Activated T-helper 2 cell treated with anti-CD3 and anti-CD28 coated beads, Interferon-gamma antibody, Interleukin-2, Interleukin-4, amounts not matched to agents 10 μg/mL and 5 μg/mL and 100 μg/mL, durations not matched to agents 14 hours and 24 hours and 36 hours (primary cell): ENCODE data around the gene ZIC4. TPM values are rescaled to one million over a fixed set of nuclear protein-coding genes. Genes with fewer than 3 reads are reported as not detected.

Experiments
- DNase-seq: peaks from one replicate; pipeline ENCODE4 v3.0.0; 2021; ENCODE audit warnings: low spot score
- H3K27ac Mint-ChIP-seq: one replicate; pipeline ENCODE4 v1.8.0; 2021; ENCODE audit warnings: mixed read lengths
- H3K27me3 Mint-ChIP-seq: one replicate; pipeline ENCODE4 v1.8.0; 2021; ENCODE audit warnings: low read depth, mixed read lengths
- H3K36me3 Mint-ChIP-seq: one replicate; pipeline ENCODE4 v1.8.0; 2021; ENCODE audit warnings: low read depth, mixed read lengths
- H3K4me1 Mint-ChIP-seq: one replicate; pipeline ENCODE4 v1.8.0; 2021; ENCODE audit warnings: low read depth, mixed read lengths
- H3K4me3 Mint-ChIP-seq: one replicate; pipeline ENCODE4 v1.8.0; 2021; ENCODE audit warnings: low read depth, mild to moderate bottlenecking, moderate library complexity, mixed read lengths
- H3K9me3 Mint-ChIP-seq: one replicate; pipeline ENCODE4 v1.8.0; 2021; ENCODE audit warnings: mixed read lengths
- intact Hi-C: fragments of 100-400 bp; cut with micrococcal nuclease; formaldehyde crosslinking; loops from one replicate; pipeline ENCODE4 v1.15.1; 2023
- total RNA-seq: library from RNA; stranded (reverse); gene quantifications from 2 replicates; pipeline ENCODE4 v1.2.3, GENCODE V29; 2022

ZIC4 gene
- total RNA-seq, 1 donor from 2014 or later: not detected

DNA sequence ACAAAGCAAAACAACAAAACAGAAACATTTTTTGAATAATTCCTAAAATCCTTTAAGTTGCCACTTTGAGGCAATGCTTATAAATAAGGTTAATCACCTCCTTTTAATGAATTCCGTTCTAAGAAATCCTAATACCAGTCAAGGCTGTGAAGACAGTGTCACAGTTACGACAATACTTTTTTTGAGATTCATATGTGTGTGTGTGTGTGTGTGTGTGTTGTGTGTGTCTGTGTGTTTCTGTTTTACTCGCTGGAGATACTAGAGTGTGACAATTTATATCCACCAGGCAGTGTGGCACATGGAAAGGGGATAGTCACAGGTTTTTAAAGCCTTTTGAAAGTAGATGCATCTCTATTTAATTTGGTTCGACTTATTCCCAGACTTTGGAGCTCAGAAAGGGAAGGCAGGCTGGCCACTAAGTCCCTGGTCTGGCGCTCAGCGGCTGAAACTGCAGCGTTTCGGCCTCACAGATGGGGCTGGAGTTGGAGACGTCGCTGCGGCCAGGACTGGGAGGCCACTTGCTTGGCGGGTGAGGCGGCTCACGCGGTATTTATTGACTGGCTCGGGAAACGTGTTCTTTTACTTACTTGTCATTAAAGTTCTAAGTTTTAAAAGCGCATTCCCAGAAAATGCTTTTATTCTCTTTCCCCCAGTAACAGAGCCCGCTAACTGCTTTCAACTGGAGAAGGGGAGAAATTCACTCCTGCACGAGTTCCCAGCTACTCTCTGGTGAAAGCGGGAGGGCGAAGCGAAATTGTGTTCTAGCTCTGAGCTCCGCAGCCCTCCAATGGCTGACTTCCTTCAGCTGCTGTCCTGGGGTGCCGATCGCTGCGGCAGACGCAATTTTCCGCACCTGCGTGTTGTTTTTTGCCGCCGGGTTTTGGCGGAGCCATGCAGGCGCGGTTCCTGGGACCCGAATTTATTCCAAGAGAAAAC is 16.5 kb upstream of the ZIC4 start:
- Mint-ChIP-seq H3K4me3 (no peak overlapping the region), H3K27me3 (peaks cover 68% of the 10 kb centered on the region), H3K9me3 (no peaks in the 10 kb centered on the region), H3K27ac (no peak overlapping the region), H3K36me3 (peaks cover 3% of the 10 kb centered on the region), H3K4me1 (no peaks in the 10 kb centered on the region)
- intact Hi-C loops: loop anchor here (1.0 to 2.0 kb wide), 2 partner anchors 10 to 14 kb away; partner anchors contain the start of gene ZIC1
- no peak for DNase-seq

DNA sequence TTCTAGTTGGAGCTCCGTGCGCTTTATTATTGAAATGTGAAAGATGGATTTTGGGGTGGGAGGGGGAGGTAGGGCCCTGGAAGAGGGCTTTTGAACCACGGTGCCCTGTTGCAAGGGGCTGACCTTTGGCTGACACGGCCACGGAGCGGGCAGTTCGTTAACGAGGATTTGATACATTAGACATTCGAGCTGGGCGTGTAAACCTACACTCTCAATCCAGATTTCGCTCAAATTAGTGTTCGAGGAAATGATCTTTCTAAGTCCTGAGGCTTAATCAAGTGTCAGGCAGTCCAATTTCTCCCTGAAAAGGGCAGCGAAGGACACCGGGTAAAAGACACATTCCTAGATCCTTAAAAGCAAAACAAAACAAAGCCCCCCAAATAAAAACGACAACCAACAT is 15.9 kb upstream of the ZIC4 start:
- DNase-seq: no peak
- H3K4me3 Mint-ChIP-seq: no peak overlapping the region
- H3K9me3 Mint-ChIP-seq: no peaks in the 10 kb centered on the region
- peaks cover 3% of the 10 kb centered on the region for H3K36me3 Mint-ChIP-seq
- peaks cover 71% of the 10 kb centered on the region for H3K27me3 Mint-ChIP-seq
- no peaks in the 10 kb centered on the region for H3K4me1 Mint-ChIP-seq
- no peak overlapping the region for H3K27ac Mint-ChIP-seq
- intact Hi-C loops: loop anchor here (2.0 kb wide), 1 partner anchor 13 kb away; the partner anchor contains the start of gene ZIC1

DNA sequence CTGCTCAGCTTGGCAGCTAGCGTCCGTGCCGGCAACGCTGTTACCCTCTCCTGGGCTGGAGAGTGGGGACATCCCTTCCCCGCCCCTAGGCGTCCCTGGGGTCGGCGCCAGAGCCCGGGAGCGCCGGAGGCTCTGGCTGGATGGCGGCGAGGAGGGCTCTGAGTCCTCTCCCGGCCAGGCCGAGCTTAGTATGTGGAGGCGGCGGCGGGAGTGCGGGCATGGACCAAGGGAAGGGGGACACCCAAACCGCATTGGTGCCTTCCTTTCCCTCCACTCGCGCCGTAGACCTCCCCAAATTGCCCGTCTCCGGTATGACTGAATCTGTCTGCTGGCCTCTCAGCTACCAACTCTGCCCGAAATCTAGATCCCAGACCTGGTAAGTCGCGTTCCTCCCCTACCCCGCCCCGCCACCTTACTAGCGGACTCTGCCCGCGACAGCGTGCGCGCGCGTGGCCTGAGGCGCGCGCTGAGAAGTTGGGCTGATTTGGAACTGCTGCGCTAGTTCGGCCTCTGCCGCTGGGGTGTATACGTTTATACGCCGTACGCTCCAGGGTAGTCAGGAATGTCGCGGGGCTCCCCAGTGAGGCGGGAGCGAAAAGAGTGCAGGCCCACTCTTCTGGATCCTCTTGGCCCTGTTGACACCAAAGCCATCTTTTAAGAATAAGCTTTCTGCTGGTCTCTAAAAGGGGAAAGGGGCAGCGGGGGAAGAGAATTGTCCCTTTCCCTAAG is 15.0 kb upstream of the ZIC4 start:
- no peaks in the 10 kb centered on the region for H3K4me1 Mint-ChIP-seq
- no peaks in the 10 kb centered on the region for H3K9me3 Mint-ChIP-seq
- DNase-seq: no peak
- intact Hi-C loops: loop anchor here (2.0 kb wide), 1 partner anchor 65 kb away; no protein-coding TSS in a partner anchor
- peaks cover 72% of the 10 kb centered on the region for H3K27me3 Mint-ChIP-seq
- no peak overlapping the region for H3K27ac Mint-ChIP-seq
- no peak overlapping the region for H3K4me3 Mint-ChIP-seq
- H3K36me3 Mint-ChIP-seq: peaks cover 3% of the 10 kb centered on the region

DNA sequence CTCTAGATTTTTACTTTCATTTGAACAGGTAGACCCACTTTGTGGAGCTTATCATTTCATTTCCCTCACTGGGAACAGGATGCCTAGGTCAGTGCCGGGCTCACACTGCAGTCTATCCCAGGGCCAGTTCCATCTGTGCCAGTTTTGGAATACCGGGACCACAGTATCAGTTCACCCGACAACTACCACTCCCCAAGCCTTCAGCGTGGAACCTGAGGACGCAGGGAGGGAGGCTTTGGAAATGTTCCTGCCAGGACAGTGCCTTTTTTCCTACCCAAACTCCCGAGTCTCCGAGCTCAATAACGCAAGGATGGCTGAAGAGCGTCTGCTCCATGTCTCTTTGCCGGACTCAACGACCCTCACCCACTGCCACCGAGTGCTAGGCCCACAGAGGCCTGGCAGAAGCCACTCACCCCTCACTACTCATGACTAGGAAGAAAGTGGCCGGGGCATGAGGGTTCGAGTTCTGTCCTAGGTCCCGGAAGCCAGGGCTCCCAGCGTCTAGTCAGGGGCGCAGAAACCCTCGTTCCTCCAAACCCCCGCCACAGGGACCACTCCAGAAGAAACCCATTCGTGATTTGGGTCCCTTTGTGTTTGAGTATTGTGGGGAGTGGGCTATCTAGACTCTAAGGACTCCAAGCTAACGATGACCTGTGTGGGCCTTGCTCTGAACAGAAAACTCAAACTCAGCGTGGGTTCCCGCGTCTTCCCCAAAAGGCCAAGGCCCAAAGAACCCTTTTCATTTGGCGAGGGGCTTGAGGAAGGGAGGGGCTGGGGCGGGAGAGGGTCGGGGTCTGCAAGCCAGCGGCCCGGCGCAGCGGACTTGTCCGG is 14.2 kb upstream of the ZIC4 start:
- Mint-ChIP-seq H3K4me3 (no peak overlapping the region), H3K36me3 (peaks cover 3% of the 10 kb centered on the region), H3K27ac (no peak overlapping the region), H3K4me1 (no peaks in the 10 kb centered on the region), H3K9me3 (no peaks in the 10 kb centered on the region), H3K27me3 (peaks cover 72% of the 10 kb centered on the region)
- intact Hi-C loops: loop anchor here (2.0 kb wide), 1 partner anchor 64 kb away; no protein-coding TSS in a partner anchor
- no peak for DNase-seq

DNA sequence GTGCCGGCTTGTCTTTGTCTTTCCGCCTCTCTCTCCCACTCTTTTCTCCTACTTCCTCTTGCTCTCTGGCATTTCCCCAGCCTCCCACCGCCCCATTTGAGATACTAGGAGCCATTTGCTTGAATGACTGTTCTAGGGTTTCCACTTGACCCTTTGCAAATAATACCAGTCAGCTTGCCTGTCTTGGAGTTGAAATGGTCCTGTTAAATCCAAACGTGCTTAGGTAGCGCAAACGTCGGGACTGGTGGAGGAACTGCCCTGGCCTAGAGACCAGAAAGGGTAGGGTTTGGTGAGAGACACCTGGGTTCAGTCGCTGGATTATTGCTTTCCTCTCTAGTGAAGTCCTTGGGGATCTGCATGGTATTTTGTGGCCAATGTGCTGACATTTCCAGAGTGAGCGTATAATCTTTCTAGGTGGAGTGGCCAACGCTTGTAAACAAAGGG is 13.5 kb upstream of the ZIC4 start:
- H3K27me3 Mint-ChIP-seq: peaks cover 72% of the 10 kb centered on the region
- H3K36me3 Mint-ChIP-seq: peaks cover 3% of the 10 kb centered on the region
- no peaks in the 10 kb centered on the region for H3K9me3 Mint-ChIP-seq
- DNase-seq: no peak
- no peak overlapping the region for H3K4me3 Mint-ChIP-seq
- H3K4me1 Mint-ChIP-seq: no peaks in the 10 kb centered on the region
- H3K27ac Mint-ChIP-seq: no peak overlapping the region
- intact Hi-C loops: loop anchor here (2.0 kb wide), 1 partner anchor 63 kb away; no protein-coding TSS in a partner anchor

DNA sequence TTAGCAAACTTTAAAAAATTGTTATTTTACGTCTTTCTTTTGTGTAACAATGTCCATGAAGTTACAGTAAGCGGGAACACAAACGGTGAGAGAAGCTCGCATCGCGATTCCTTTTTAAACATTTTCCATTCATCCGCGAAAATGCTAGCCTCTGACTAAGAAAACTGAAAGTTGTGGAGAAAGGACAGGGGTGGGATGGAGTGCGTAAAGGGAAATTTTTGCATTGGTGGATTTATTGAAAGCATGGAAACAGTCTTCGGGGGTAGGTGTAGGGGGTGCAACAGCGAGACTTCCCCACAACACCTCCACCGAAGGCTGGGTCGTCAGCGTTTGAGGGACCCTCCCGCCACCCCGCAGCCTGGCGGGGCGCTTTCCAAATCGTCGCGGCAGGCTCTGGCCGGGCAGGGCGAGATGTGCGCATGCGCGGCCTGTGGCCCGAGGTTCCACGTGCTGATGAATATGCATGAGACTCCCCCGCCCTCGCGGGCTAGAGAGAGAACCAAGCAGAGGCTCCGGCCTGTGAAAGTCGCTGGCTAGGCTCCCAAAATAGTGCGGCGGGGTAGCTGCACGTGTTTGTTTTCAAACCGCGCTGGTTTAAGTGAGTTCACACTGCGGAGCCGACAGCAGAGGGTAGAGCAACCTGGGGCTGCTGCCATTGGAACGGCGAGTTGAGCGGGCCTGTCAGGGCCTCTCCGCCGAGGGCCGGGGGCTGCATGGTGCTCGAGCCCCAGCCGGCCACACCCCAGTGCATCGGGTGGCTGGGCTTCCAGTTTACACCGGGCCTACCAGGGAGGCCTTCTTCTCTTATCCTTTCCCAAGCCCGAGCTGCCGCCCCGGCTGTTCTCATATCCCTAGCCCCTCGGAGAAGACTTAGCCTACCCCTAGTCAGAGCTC is 12.7 kb upstream of the ZIC4 start:
- DNase-seq: no peak
- peaks cover 75% of the 10 kb centered on the region for H3K27me3 Mint-ChIP-seq
- no peak overlapping the region for H3K27ac Mint-ChIP-seq
- H3K36me3 Mint-ChIP-seq: peaks cover 3% of the 10 kb centered on the region
- H3K4me1 Mint-ChIP-seq: no peaks in the 10 kb centered on the region
- intact Hi-C loops: no loop called here
- H3K9me3 Mint-ChIP-seq: no peaks in the 10 kb centered on the region
- H3K4me3 Mint-ChIP-seq: no peak overlapping the region

DNA sequence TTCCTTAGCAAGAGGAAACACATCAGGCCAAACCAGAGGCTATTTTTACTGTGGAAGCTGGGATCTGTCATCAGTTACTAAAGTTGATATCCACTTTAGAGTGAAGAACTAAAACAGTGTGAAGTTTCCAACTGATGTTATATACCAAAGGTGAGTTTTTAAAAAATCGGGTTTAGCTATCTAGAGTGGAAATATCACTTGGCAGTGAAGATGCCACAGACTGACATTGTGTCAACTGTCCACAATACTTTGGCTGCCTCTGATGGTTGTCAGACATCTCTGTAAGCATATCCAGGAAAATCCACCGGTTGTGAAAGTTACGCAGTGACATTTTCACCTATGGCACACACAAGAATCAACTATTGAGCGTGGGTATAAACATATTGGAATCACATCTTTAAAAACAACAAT is 12.0 kb upstream of the ZIC4 start:
- intact Hi-C loops: no loop called here
- H3K36me3 Mint-ChIP-seq: peaks cover 3% of the 10 kb centered on the region

DNA sequence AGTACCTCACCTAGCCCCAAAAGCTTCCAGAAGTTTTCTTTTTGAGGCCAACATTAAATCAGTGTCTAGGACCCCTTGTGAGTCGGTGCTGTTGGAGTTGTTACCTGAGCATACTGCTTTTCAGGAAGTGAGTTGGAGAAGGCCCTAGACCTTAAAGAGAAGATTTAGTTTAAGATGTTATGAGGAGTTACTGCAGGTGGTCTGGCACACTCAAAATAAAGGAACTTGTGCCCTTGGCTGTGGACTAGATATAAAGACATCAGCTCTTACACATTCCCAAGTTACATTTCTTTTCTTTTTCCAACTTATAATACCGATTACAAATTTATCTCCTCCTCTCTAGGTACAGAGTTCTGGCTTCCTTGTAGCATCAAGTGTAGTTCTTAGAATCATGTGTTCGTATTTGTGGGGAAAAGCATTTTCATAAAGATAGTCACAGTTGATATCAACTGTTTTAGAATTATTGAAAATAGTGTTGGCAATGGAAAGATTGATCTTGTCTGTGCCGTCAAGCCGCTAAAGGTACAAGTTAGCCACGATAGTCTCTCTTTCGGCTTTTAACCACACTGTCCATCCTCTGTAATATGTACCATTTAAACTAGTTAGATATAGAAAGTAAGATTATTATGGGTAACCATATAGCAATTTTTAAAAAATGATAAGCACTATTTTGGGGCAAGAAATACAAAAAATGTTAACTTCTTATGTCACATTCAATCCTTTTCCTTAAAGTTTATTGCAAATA is 11.4 kb upstream of the ZIC4 start:
- Mint-ChIP-seq H3K4me3 (no peak overlapping the region), H3K27me3 (peaks cover 71% of the 10 kb centered on the region), H3K9me3 (no peaks in the 10 kb centered on the region), H3K36me3 (peaks cover 5% of the 10 kb centered on the region), H3K27ac (no peak overlapping the region), H3K4me1 (peaks cover 5% of the 10 kb centered on the region)
- intact Hi-C loops: no loop called here
- no peak for DNase-seq

More for the DNA sequence above, 12.0 kb upstream of the ZIC4 start:
- Mint-ChIP-seq H3K27me3 (peaks cover 73% of the 10 kb centered on the region), H3K27ac (no peak overlapping the region), H3K4me3 (no peak overlapping the region), H3K4me1 (peaks cover 3% of the 10 kb centered on the region), H3K9me3 (no peaks in the 10 kb centered on the region)
- no peak for DNase-seq

DNA sequence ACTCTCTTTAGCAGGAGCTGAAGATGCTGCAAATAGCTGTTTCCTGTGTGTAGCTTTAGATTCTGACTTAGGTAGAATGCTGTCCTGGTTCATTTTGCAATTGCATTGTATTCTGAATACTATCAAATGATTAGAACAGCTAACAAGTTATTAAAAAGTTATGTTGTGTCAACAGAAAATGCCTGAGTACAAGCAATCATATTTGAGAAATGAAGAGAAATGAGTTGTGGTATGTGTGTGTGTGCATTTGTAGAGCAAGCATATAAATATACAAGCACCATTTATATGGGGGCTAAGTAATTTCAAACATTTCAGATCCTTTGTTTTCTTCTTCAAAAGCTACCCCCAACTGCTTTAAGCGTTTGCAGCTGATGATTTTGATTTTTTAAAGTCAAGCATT is 10.6 kb upstream of the ZIC4 start:
- Mint-ChIP-seq H3K4me1 (peaks cover 7% of the 10 kb centered on the region), H3K27me3 (peaks cover 67% of the 10 kb centered on the region), H3K9me3 (no peaks in the 10 kb centered on the region), H3K4me3 (no peak overlapping the region), H3K27ac (no peak overlapping the region), H3K36me3 (peaks cover 3% of the 10 kb centered on the region)
- intact Hi-C loops: no loop called here
- DNase-seq: no peak

DNA sequence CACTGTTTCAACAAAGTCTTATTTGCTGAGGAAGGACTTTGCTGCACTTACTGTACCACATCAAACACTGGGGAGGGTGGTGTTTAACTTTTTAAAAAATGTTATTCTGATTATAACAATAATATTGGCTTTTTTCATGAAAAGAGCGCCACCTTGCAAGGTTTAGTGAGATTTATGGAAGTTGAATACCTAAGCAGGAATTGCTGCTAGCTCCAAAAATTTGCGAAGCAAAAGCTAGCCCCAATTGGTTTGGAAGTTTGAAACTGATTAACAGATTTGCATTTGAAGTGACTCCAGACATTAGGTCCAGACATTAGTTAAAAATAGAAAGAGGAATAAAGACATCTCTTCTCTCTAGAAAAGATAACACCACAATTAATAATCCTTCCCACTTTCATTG is 9.5 kb upstream of the ZIC4 start:
- peaks cover 71% of the 10 kb centered on the region for H3K27me3 Mint-ChIP-seq
- intact Hi-C loops: no loop called here
- DNase-seq: no peak
- H3K27ac Mint-ChIP-seq: no peak overlapping the region
- H3K9me3 Mint-ChIP-seq: no peaks in the 10 kb centered on the region
- peaks cover 12% of the 10 kb centered on the region for H3K4me1 Mint-ChIP-seq
- H3K4me3 Mint-ChIP-seq: no peak overlapping the region
- peaks cover 3% of the 10 kb centered on the region for H3K36me3 Mint-ChIP-seq

DNA sequence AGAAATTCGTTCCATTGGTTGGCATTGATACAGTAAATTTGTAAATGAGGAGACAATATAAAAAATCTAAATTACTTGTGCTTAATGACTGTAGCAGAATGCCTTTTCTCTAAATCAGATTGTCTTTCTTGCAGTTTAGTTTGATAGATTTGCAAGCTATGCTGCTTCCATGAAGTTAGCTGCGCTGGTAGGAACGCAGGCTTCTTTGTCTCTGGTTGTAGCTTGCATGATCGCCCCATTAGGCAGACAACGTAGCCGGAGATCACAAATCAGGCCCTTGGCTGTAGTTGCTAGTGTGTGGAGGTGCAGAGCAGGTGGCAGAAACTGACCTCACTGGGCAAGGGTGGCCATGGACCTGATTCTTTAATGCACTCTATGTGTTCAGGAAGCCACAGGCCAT is 8.9 kb upstream of the ZIC4 start:
- Mint-ChIP-seq H3K27ac (no peak overlapping the region), H3K36me3 (peaks cover 3% of the 10 kb centered on the region), H3K27me3 (peaks cover 69% of the 10 kb centered on the region), H3K4me3 (no peak overlapping the region), H3K4me1 (peaks cover 12% of the 10 kb centered on the region), H3K9me3 (no peaks in the 10 kb centered on the region)
- intact Hi-C loops: no loop called here
- DNase-seq: no peak
